GM18951 (cell line): Measurements from ENCODE around the gene HRK.

Experiments used
- POLR2A ChIP-seq: IDR thresholded peaks from 4 replicates; pipeline ENCODE4 v1.6.1; 2011; ENCODE audit warnings: mild to moderate bottlenecking; ENCODE audit not compliant: insufficient read length, insufficient read depth; ENCODE audit errors: extremely low read depth
- in situ Hi-C: fragments of 300-500 bp; cut with MboI; formaldehyde crosslinking; loops from one replicate; pipeline ENCODE4 v1.12.0; 2022; ENCODE audit warnings: low sequenced_read_pairs, mixed read lengths, inconsistent platforms; ENCODE audit not compliant: unreplicated experiment

The HRK gene

DNA sequence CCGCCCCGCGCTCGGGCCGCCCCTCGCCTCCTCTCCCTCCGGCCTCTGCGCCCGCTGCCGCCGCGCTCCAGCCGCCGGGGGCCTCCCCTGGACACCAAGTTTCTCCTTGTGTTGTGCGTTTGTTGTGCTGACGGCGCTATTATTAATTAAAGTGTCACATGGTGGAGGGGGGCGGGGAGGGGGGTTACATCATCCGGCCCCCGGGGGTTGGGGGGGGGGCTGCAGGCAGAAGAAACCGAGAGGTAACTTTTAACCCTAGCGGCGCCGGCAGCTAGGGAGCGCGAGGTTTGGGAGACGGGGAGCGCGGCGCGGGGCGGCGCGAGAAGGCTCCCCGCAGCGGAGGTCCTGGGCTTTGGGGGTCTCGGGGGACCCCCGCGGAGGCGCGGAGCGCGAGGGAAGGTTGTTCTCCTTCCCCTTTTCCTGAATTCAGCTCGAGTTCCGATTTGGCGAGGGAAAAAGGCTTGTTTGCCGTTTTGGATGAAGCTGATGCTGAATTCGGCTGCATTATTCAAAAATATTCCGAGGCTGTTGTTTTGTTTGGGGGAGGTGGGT lies at the start of gene HRK:
Gene HRK, minus strand, starts transcription at position 117 of the 552 bp plus-strand sequence. CDS start 134 bp downstream, outside the sequence.
- no peak for TF ChIP-seq POLR2A
- in situ Hi-C loops, result no loop called here

DNA sequence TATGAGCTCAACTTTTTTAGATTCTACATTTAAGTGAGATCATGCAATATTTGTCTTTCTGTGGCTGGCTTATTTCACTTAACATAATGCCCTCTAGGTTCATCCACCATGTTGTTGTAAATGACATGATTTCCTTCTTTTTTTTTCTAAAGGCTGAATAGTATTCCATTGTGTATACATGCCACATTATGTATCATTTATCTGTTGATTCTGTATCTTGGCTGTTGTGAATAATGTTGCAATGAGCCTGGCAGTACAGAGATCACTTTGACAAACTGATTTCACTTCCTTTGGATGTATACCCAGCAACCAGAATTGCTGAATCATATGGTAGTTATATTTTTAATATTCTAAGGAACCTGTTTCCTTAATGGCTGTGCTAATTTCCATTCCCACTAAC lies 48.6 kb upstream of the HRK start:
- in situ Hi-C loops, result no loop called here
- no peak for TF ChIP-seq POLR2A

DNA sequence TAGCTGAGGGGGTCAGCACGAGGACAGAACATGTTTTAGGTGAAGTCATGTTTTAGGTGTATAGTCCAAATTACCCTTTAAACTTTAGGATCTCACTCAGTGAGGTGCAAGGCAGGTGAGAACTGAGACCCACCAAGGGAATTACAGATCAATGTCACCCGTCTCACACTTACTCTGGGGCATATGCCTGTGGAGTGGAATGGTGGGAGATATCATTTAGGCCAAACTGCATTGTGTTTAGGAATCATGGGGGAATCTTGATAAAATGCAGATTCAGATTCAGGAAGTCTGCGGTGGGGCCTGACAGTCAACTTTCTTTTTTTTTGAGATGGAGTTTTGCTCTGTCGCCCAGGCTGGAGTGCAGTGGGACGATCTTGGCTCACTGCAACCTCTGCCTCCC lies 47.3 kb upstream of the HRK start:
- in situ Hi-C loops, result no loop called here
- no peak for TF ChIP-seq POLR2A

DNA sequence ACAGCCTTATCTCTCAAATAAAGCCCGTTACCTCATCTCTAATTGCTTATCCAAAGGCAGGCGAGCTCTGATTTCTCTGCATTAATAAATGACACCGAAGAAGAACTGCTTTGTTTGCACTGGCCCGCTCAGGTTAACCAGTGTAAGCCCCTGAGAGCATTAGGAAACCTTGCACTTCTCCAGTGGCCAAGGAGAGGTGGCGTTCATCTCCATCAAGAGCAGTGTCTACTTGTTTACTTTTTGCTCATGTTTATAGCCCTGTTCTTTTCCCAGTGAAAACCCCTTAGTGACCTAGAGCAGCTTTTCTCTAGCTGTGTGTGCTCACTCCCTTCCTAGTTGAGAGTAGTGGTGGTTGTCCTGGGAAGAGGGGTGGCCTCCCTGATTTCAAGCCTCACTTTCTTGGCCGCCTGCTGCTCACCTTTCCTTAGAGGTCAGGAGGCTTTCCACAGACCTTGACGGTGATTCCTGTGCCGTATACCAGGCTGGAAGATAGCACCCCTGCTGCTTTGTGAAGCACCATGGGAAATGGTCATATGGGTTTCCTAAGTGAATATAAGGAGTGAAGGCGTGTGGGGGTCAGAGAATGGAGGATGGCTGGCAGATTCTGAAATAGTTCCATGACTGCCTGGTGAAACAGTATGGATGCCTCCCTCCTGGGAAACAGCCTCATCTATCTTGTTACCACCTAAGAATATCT lies 46.2 kb upstream of the HRK start:
- no peak for TF ChIP-seq POLR2A
- in situ Hi-C loops, result no loop called here

DNA sequence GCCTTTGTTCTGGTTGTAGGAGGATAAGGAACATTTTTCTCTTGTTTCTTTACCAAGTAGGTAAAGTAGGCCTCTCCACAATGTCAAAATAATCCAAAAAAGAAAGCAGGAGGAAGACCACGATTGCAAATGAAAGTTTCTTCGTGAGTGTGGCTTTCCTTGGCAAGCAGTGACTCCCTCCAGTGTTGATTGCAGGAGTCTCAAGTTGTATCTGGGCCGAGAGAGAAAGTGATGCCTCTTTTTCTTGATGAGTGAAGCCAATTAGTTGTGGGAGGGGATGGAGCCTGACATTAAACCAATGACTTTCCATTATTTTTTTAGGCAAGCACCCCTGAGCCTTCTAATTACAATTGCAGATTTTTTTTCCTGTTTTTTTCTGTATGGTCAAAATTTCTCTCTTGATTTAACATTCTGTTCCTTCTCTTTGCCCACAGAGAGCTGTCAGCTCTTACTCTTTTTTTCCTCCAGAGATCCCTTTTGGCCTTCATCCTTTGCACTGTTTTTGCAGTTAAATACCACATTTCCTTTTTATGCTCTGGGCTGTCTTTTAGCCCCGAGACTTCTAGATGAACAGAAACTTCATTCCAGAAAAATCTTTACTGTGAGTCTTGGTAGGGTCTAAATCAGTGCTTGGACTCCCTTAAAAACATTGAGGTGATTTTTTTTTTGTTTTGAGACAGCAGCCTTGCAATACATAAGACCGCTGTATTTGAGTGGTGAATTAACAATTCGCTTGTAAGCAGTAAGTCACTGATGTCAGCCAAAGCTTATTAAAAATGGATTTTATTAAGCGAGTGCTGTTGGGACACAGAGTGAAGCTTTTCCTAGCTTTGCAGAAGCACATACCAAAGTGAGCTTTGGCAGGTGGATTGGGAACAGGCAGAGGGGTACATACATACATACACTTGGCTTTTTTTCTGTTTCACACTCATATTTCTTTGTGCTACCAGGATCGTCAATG lies 45.3 kb upstream of the HRK start:
- in situ Hi-C loops, result no loop called here
- TF ChIP-seq POLR2A, result no peak

DNA sequence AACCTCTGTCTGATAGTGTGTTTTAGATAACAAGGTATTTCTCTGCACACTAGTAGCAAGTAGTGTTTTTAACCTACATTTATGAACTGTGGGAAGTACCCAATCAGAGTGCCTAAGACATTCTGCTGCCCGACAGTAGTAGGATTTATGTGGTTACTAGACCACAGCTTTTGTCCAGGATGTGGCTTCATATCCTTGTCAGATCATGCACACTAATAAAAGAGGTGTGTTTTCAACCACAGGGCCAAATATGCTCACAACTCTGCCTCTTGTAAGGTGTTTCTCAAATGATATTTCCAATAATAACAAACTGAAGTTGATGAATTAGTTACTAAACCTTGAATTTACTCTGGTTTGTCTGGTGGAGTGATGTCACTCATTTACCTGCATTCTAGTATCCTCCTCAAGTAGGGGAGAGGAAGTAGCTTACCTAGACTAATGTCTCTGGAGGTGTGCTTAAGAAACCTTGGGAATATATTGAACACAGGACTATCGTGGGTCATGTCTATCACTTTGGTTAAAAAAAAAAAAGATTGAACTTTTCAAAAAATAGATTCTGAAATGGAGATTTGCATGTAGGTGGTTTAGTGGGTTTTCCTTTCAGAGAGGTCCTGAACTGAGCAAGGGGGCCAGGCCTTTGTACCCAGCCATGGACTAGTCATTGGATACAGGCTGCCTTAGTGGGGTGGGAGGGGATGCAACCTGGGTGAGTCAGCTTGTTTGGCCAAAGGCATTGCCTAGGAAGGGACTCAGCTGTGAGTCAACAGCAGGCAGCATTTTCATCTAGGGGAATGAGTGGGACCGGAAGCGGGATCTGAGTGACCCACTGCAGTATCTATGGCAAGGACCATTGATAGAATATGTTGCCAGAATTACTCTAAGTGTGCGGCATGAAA lies 43.6 kb upstream of the HRK start:
- in situ Hi-C loops, result no loop called here
- TF ChIP-seq POLR2A, result no peak

DNA sequence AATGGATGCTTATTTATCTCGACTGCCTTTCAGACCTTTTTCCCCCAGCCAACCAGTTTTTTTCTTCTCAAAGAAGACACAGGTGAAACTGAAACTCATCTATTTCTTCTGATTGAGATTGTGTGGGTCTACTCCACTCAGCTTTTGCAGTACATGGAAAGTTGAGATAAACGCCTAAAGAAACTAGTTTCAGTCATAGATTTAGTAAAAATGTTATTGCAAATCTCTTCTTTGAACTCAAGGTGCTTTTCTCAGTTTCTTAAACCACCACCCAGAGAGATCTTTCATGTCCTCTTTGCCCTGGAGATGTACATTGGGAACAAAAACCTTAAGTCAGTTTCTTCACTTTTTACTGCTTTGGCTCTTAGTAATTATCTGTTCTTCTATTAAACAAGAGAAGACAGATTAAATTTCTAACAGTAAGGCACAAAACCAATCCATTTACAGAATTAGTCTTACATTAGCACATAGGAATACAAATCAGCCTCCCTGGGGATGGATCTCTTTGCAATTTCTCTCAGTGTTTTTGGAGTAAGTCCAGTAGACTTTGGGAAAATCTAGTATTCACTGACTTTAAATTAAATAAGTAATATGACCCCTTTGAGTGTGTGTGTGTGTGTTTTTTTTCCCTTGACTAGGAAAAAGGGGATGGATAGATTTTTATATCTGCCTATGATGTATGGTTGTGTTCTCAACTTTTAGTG lies 41.1 kb upstream of the HRK start:
- TF ChIP-seq POLR2A, result no peak
- in situ Hi-C loops, result no loop called here

DNA sequence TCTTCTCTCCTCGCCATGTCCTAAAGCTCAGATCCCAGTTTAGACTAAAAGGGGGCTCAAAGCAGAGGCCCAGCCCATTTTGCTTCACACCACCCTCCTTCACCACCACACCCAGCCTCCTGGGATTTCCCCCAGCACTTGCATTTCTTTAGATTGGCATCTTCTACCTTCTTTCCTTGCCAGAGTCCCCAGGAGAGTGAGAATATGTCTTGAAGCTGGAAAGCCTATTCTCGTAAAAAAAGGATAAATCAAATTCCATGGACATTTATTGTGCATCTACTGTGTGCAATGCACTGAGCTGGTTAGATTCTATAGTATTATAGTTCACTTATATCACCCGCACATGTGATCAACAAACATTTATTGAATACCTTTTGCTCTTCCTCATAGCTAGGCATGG lies 39.7 kb upstream of the HRK start:
- in situ Hi-C loops, result no loop called here
- TF ChIP-seq POLR2A, result no peak

DNA sequence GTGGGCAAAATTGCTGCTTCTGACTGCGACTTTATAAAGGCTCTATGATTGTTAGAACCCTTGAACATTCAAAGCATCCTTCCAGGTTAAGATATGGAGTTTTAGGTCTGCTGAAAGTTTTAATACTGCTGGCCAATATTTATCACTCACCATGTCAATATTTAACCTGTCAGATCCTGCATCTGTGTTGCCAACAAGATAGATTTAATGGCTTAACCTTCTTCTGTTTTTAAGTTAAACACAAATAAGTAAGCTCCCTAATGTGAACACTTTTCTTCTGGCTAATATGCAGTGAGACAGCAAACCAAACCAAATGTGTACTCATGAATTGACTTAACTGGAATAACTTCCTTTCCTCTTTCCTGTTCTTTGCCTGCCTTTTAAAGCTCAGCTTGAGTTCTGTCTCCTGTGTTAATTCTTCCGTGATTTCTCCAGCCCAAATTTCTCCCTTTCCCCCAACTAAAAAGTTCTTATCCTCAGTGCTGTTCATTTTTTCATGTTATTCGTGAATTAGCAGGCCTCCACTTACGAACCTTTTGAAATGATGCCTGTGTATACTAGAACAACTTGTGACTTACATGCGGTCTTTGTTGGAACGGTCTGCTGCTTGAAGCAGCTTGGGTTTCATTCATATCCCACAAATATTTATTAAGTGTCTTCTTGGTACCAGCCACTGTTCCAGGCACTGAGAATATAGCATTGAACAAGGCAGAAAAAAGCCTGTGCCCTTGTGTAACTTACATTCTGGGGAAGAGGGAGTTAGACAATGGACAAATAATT lies 38.7 kb upstream of the HRK start:
- TF ChIP-seq POLR2A, result no peak
- in situ Hi-C loops, result no loop called here

DNA sequence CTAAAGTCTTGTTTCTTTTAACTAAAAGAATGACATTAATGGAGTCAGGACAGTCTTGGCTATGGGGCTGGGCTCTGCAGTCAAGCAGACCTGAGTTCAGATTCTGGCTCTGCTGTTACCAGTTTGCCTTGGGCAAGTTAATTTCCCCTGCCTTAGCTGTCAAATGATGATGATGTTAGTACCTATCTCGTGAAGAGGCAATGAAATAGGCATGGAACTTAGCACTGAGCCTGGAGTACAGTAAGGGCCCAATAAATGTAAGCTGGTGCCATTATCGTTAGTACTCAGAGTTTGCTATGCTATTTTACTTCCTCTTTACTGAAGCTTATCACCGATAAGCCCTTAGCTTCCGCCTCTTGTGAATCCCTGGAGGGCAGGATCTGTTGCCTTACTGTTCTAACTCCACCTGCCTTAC lies 38.0 kb upstream of the HRK start:
- in situ Hi-C loops, result no loop called here
- TF ChIP-seq POLR2A, result no peak

DNA sequence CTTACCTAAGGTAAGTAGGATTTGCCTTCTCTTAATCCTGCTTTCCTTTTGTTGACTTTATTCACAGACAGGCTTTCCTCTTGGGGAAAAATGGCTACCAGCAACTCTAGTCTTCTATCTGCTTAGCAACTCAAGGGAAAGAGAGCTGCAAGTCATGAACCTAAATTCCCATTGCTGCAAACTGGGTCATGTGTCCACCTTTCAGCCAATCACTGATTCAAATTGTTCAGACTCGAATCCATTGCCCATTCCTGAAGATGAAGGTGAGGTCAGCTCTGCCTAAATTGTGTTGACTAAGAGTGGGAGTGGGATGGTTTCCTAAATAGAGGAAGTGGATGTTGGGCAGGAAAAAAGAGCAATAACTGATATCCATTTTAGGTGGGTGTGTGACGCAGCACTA lies 37.2 kb upstream of the HRK start:
- TF ChIP-seq POLR2A, result no peak
- in situ Hi-C loops, result no loop called here
